ENCODE measurements around the gene SERPING1.

The SERPING1 gene

DNA sequence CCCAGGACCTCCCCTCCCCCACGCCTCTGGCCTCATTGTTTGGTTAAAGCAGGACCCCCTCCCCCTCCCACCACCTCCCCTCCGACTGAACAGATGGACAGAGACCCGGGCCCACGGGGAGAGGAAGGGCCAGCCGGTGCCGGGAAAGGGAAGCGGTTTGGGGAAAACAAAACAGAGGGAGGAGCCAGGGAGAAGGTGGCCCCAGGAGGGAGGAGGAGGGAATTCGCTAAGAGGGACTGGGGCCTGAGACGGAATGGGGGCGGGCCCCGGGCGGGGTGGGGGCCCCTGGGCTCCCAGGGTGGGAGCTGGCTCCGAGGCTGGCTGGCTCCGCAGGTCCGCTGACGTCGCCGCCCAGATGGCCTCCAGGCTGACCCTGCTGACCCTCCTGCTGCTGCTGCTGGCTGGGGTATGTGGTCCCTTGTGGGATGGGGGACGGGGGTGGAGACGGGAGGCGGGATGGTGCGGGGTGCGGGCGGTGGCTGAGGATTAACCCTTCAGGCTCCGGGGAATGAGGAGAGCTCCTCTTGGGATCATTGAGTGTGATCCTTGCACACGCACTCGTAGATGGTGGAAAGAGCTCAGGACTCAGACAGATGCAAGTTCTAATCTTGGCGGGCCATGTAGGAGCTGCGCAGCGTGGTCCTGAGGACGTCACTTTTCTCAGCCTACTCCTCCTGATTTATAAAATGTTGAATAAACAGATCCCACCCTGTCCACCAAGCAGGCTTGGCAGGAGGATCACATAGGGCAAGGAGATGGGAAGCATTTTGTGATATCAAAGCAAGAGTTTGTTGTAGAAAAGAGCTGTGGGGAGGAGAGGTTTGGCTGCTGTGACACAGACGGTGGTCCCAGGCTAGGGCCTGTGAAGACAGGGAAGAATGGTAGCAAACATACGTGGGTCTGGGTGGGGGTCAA, 688 bp downstream of the SERPING1 start:
- DNase-seq = no peak

DNA sequence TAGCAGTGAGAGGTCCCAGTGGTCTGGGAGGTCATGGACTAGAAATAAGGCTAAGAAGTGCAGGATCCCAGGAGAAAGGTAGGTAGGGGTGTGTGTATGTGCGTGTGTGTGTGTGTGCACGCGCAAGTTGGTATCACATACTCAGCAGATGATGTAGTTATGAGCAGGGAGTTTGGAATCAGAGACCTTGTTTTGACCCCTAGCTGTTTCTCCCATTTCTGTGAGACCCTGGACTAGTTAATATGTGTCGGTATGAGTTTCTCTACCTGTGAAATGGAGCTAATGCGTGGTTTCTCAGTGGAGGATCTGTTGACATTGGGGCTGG, 1.3 kb downstream of the SERPING1 start:
- no peak for DNase-seq

DNA sequence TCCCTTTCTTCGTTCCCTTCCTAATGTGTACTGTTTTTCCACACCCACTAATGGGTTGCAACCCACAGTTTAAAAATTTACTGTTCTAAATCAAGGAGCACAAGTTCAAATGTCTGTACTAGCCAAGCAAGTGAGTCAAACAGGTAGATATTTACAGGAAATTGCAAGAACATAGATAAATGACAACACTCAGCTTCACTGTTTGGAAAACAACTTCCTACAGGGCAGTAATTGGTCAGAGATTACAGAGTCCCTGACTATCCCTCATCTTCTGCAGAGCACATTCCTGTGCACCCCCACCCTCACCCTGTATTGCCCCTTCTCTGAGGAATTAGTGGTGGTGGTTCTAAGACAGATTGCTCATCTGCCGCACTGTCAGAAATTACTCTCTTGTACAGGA, 1.9 kb downstream of the SERPING1 start:
- no peak for DNase-seq

DNA sequence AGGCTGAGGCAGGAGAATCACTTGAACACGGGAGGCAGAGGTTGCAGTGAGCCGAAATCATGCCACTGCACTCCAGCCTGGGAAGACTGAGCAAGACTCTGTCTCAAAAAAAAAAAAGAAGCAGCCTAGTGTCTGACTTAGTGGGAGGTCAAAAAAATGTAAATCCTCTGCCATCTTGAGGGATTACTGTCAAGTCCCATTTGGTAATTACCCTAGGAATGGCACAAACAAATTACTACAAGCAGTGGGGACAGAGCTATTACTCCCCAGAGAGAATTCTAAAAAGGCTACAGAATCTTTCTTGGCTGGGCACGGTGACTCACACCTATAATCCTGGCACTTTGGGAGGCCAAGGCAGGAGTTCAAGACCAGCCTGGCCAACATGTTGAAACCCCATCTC, 3.8 kb downstream of the SERPING1 start:
- DNase-seq = no peak

DNA sequence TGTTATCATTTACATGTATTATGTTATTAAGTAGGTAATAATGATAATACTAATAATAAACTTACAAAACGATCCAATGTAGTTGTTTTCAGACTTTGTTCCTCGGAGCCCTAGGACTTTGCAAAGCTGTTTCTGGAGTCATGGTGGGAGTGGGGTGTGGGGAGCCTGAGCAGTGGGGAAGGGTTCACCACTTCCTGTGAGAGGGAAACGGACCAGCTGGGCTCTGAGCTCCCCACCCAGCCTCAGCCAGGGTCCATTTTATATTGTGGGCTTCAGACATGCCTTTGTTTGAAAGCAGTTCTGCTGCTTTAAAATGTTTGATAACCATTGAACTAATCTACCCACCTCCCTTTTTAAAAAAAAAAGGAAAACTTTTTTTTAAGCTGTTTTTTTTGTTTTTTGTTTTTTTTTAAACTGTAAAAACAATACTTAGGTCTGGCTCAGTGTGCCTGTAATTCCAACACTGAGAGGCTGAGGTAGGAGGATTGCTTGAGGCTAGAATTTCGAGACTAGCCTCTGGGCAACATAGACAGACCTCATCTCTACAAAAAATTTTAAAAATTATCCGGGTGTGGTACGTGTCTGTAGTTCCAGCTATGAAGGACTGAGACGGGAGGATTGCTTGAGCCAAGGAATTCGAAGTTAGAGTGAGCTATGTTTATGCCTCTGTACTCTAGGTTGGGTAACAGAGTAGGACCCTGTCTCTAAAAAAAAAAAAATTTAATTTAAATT, 7.0 kb downstream of the SERPING1 start:
- DNase-seq = no peak

DNA sequence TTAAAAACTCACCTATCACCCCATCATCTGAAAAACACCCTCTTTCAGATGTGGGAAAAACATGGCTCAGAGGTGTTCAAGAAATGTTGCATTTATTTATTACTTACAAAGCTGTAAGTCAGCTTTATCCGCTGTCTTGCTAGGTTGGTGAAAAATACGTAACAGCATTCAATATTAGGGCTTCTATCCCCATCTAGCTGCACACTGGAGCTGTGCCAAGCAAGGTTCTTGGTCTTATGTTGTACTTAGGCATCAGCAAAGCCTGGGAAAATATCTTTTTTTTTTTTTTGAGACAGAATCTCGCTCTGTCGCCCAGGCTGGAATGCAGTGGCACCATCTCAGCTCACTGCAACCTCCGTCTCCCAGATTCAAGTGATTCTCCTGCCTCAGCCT, 7.5 kb downstream of the SERPING1 start:
- DNase-seq = no peak

DNA sequence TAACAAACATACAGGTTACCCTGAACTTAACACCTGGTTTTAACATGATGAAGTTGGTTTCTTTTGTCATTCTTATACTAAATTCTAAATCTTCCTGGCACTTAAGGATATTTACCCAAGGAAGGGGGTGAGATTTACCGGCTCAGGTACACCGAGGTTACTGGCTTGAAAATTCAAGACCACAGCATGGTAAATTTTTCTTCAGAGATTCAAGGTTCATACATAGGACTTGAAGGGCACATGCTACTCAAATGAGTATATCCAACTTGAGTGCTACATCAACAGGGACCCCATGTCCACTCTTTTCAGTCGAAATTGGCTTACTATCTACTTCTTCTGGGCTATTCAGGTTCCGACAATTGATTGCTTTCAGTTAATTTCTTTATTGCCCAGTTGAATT, 12.7 kb downstream of the SERPING1 start:
- DNase-seq = no peak

DNA sequence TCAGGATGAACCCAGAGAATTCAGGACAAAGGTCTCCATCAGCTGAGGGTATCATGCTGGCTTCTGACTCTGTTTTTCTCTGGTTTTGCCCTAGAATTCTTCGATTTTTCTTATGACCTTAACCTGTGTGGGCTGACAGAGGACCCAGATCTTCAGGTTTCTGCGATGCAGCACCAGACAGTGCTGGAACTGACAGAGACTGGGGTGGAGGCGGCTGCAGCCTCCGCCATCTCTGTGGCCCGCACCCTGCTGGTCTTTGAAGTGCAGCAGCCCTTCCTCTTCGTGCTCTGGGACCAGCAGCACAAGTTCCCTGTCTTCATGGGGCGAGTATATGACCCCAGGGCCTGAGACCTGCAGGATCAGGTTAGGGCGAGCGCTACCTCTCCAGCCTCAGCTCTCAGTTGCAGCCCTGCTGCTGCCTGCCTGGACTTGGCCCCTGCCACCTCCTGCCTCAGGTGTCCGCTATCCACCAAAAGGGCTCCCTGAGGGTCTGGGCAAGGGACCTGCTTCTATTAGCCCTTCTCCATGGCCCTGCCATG, 16.8 kb downstream of the SERPING1 start:
- DNase-seq = no peak

DNA sequence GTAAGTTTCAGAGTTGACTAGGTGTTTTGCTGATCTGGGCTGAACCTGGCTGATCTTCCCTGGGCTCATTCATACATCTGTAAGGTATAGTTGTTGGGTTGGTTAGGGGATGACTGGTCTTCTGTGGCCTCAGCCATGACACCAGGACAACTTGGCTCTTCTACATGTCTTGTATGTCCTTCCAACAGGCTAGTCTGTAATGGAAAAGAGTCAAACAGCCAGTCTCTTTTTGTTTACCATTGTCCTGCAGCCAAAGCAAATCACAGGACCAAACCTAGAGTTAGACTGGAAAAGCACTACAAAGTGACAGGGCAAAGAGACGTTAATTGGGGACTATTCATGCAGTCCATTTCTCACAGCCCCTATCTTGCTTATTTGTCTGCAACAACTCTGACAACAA, 17.8 kb downstream of the SERPING1 start:
- DNase-seq = no peak

DNA sequence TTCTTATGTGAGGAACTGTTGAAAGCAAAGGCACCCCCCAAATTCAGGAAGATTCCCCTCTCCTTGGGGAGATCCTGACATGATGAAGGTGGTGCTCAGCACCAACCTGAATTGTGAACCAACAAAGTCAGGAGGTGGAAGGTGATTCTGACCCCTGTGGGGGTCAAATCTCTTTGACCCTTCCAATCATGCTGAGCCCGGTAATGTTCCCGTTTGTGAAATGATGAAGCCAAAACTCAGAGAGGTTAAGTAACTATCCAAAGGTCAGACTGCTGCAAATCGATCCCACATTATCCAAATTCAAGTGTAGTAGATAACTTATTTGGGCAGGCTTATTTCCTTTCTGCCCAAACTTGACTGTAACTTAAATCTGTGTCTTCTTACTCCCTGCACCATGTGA, 19.1 kb downstream of the SERPING1 start:
- no peak for DNase-seq

DNA sequence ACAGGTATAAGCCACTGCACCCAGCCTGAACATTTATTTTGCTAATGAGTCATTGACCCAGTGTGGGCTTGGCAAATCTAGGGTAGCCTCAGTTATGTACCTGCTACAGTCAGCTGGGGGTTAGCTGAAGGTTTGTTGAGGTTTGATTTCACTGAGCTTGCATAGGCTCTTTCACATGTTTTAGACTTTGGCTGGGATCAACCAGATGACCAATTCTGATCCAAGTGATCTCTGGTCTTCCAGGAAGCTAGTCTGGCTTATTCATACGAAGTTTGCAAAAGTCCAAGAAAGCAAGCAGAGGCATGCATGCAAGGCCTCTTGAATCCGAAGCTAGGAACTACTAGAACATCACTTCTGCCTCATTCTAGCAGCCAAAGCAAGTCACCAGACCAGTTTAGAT, 21.0 kb downstream of the SERPING1 start:
- DNase-seq = no peak

DNA sequence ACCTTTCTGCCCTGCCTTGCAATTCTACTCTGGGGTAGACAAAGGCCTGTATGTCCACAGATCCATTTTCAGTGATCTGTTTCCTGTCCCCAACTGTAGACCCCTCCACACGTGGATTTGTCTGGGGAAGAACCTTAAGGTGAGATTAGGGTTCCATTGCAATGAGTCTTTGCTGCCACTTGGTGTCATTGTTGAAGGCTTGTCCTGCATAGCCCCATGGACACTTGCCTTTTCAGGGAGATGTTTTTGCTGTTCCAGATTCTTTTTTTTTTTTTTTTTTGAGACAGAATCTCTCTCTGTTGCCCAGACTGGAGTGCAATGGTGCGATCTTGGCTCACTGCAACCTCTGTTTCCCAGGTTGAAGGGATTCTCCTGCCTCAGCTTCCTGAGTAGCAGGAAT, 21.8 kb downstream of the SERPING1 start:
- DNase-seq = no peak

DNA sequence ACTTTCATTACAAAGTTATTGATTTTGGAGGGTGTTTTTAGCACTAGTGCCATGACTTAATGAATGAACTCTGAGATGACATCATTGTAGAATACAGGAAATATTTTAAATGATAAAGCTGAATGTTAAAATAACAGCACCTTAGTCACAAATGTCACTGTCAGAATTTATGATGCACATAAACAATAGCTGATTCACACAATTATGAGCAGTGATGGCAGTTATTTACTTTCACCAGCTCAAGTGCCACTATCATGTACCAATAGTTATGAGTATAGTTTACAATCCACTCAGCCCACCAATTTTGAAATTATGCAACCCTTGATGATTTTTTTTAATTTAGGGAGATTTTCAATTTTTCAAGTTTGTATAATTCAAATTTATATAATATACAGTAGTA, 23.0 kb downstream of the SERPING1 start:
- DNase-seq = no peak

DNA sequence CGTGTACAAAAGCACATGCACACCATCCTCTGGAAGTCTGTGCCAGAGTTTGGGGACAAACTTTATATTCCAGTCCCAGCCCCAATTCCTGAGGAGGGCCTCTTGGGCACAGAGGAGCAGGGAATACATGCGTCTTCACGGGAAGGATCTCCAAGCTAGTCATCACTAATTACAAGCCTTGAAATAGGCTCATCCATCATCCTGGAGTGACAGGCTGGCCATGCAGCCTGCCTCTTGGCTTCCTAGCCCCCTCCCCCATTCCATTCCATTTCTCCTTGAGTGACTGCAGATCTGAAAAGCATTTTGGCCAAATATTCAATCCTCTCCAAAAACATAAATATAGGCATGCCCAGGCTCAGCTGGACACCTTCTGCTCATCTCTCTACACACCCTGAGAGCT, 24.8 kb downstream of the SERPING1 start:
- DNase-seq = no peak

DNA sequence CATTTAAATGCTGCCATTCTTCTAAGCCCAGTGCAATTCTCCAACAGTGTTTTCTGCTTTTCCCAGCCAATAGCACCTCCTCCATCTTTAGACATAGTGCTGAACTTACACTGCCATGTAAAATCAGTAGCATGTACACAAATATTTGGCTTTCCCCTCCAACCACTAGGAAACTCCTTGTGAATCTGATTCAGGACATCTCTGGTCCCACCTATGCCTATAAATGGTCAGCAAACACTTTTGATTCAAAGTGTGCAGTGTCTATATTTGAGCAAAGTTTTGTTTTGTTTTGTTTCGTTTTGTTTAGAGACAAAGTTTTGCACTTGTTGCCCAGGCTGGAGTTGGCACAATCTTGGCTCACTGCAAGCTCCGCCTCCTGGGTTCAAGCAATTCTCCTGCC, 27.4 kb downstream of the SERPING1 start:
- DNase-seq = no peak

DNA sequence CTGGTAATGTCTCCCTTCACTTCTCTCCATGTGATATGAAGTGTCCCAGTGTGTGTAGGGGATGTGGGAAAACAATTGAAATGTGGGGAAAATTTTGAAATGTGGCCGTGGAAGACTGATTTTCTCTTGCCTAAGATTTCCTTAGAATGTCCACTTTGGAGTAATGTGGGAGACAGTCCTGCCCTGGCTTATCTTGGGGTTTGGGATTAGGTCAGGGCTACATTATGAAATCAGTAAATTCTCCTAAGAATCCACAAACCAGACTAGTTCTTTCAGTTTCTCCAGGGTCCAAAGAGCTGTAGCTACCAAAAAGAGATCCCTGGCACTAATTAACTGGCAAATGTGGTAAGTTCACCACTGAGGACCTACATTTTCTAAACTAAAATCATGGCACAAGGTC, 29.4 kb downstream of the SERPING1 start:
- DNase-seq = no peak

DNA sequence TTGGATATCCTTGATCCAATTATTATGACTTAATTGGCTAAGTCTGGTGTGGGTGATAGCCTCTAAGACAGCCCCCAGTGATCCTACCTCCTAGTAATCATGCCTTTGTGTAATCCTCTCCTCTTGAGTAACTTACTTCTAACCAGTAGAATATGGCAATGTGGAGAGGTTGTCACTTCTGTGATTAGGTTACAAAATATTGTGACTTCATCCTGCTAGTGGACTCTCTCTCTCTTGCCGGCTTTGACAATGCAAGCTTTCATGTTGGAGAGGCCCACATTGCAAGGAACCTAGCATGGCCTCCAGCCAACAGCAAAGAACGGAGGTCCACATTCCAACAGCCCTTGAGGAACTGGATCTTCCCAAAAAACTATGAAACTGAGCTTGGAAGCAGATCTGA, 32.7 kb downstream of the SERPING1 start:
- no peak for DNase-seq

DNA sequence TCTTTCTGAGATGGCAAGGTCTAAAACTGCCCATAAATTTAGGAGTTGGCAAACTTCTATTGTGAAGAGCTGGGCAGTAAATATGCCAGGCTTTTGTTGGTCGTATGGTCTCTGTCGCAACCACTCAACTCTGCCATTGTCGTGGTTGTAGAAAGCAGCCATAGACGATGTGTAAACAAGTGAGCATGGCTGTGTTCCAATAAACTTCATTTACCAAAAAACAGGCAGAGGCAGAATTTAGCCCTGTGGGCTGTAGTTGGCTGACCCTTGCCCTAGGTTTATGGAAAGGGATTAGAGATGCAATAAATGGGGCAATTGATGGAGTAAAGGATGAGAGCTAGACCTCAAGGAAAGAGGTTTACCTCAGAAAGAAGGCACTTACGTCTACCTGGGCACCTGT, 34.6 kb downstream of the SERPING1 start:
- no peak for DNase-seq

DNA sequence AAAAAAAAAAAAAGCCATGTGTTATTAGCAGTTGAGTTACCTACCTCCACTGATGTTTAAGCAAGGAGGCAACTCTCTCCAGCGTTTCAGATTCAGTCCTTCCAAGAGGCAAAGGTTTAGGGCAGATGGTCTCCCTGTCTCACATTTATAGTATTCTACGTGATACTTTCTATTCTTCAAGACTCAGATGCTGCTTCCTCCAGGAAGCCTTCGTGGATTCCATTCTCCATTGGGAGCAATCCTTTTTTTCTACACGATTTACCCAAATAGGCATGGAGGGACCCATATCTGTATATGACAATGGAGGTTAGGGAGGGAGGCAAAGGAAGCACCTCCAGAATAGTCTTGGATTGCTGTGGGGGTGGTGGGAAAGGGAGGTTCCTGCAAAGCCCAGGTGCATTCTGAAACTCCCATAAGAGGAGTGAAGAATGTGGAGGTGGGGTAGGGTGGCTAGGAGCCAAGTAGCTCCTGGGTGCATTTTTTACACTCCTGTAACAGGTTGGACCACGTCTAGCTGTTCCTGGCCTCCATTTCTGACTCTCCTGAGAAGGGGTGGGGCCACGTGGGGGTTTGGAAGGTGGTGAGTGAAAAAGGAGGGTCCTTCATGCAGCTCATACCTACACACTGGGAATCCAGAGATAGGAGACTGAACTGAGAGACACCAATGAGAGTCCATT, 36.0 kb downstream of the SERPING1 start:
- DNase-seq = no peak

DNA sequence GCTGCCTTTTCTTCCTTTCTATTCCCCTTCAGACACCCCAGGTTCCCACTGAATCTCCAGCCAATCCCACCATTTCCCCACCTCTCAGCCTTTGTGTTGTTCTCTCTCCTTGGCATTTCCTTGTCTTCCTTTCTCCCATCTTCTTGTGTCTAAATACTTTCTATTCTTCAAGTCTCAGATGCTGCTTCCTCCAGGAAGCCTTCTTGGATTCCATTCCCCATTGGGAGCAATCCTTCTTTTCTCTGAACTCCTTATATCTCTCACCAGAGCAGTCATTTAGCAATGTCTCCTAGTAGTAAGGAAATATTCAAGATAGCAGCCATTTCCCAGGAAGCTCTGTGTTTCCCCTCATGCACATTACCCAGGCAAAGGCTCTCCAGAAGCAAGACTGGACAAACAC, 36.8 kb downstream of the SERPING1 start:
- DNase-seq = no peak

DNA sequence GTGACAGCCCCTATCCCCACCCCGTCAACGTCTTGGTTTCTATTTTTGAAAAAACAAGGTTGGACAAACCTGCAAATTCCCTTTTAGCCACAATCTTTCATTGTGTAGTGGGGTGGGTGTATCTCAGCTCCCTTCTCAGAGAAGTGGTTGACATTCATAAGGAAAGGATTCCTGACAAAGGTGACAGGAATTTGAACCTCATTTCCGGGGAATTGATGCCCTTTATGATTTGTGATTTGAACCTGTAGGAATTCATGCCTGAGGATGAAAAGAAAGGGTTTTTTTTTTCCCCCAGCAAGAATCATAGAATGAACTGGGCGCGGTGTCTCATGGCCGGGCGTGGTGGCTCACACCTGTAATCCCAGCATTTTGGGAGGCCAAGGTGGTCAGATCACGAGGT, 37.8 kb downstream of the SERPING1 start:
- DNase-seq = no peak

DNA sequence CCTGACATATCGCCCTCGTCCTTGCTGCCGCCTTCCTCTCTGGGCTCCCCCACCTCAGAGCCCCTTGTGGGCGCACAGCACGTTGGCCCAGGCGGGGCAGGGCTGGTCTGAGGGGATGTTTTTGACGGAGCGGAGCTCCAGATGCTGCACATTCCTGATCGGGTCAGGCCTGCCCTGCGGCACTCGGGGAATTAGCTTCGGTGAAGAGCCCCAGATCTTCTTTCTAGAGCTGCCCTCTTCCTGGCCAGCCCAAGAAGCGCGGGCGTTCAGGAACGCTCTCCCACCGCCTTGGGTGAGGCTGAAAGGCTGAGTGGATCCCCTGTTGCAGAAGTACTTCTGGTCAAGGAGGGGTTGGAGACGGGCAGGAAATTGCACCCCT, 40.1 kb downstream of the SERPING1 start:
- DNase-seq = no peak

DNA sequence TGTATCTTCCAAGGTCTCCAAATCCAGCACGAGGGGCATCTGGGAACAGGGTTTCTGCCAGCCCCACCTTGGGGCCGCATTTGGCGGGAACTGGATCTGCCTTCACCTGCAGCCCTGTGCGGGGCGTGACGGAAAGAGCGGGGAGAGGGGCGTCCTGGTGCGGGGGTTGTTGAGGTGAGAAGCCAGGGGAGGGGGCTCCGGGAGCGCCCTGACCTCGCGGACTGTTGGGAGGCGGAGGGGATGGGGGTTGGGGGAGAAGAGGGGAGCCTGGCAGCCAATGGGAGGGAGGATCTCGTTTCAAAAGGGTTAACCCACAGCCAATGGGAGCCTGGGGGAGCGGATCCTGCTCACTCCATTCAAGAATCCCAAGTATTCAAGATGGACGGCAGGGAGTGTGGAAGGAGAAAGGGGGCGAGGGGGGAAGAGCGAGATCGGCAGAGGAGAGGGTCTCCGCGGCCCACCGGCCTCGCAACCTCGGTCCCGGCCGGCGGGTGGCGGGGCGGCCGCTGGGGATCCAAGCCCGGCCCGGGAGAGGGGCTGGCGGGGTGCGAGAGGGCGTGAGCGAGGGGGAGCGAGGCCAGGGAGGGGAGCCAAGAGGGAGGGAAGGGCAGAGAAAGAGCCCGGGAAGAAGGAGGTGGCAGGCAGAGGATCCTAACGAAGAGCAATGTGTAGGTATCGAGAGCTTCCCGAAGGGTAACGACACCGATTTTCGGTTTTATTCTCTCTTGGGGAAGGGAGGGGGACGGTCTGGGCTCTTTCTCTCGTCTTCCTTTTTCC, 40.7 kb downstream of the SERPING1 start:
- no peak for DNase-seq
